Fibroblast of skin of abdomen (primary cell): ENCODE measurements around the gene DNAJA3.

ENCODE experiments used
- DNase-seq: peaks from one replicate; pipeline ENCODE4 v3.0.0-alpha.2; 2013

Gene DNAJA3

DNA sequence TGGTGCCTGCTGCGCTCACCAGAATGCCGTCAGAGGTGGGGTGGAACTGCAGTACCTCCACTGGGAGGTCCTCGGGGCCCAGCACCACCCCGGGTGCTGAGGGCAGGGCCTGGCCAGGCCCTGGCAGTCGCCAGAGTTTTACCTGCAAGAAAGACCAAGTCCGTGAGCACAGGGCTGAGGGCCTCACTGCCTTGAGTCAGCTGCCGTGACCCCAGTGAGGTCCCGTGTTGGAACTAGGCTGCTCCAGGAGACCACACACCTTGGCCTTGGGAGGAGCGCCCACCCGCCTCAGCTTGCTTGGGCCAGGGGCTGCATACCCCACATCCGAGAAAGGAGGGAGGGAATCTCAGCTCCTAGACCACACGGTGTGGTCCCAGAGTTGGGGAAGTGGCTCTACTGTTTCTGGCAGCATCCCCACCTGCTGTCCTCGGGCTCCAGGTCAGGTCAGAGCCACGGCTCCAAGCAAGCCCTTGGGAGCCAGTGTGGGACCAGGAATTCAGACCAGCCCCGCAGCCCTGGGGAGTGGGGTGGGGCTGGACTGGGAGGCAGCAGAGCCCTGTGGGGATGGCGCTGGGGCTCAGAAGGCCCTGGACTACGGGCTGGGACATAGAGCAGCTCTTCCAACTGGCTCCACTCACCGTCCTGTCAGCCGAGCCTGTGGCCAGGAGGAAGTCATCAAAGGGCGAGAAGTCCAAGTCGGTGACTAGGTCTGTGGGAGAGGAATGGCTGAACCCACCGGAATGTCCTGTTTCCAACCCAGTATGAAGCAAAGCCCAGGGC lies 17.9 kb upstream of the DNAJA3 start:
- no peak for DNase-seq

DNA sequence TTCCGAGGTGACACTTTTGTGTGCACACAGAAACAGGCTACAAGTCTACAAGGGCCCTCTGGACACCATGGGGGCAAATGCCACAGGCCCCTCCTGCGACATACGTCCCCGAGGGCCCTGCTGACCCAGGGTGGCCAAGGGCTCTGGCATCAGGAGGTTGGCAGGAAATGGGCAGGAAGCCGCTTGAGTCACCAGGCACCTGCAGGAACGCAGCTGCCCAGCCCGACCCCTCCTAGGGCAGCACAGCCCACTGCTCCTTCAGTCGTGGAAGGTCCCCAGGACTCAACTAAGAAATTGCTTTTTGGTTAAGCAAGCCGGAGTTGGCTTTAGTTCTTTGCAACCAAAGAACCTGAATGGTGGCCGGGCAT lies 17.4 kb upstream of the DNAJA3 start:
- no peak for DNase-seq

DNA sequence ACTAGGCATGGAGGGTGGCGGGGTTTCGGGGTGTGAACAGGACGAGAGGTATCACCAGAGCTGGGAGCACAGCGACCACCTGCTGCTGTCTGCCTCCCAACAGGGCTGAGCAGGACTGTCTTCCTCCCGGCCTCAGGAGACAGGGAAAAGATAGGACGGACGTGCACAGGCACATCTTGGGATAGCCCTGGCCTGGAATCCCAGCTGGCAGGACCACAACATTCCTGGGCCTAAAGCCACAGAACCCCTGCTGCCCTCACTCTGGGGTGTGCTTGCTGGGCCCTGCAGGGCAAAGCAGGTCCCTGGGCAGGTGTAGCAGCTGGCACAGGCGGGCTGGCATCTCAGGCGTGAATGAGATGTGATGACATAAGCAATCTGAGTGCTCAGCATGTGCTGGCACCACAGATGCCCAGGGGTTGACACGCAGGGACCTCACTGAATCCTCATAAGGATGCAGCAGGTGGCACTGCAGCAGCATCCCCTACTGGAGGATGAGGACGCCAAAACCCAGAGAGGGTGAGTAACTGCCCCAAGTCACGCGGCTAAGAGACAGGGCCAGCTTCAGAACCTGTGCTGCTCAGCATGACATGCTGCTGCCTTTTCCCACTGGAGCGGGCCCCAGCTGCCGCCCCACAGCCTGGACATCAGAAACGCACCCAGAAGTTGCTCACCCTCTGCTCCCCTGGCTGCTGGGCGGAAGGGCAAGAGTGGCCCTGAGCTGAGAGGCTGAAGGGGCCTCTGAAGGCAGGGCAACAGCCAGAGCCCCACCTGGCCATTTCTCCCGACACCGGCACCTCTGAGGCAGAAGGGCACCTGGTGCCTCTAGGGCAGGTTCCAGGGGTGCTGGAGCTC lies 16.4 kb upstream of the DNAJA3 start:
- no peak for DNase-seq

DNA sequence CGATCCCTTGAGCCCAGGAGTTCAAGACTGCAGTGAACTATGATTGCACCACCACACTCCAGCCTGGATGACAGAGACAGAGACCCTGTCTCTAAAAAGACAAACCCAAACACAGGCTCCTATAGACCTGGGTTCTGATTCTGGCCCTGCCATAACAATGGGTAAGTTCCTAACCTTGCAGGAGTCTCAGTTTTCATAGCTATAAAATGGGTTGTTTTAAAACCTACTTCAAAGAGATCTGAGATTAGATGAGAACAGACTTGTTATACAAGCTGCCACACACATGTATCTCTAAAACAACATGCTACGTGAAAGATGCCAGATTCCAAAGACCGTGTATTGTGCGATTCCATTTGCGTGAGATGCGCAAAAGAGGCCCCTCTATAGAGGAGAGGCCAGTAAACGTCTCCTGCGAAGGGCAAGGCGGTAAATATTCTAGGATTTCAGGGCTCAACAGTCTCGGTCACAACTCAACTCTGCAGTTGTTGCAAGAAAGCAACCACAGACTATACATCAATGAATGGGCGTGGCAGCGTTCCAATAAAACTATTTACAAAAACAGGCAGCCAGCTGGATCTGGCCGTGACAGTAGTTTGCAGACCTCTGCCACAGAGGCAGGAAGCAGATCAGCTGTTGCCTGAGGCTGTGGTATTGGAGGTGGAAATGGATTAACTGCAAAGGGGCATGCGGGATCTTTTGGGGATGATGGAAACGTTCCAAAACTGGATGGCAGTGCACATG lies 15.2 kb upstream of the DNAJA3 start:
- peak; percentile 94 for DNase-seq

DNA sequence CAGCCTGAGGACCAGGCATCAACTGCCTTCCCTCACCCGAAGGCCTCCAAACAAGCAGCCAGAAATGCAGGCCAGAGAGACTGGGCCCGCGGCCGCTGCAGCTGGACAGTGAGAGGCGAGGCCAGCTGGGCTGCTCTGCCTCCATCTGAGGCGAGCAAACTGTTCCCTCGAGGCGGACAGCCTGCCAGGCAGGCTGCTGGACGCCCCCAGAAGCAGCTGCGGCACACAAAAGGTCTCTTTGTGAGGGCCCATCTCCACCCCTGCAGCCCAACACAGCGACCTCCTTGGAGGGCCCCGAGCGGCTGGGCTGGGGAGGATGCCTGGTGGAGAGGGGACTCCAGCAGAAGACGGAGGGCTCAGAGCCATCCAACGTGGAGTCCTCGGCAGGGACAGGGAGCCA lies 14.0 kb upstream of the DNAJA3 start:
- peak; percentile 13 for DNase-seq

DNA sequence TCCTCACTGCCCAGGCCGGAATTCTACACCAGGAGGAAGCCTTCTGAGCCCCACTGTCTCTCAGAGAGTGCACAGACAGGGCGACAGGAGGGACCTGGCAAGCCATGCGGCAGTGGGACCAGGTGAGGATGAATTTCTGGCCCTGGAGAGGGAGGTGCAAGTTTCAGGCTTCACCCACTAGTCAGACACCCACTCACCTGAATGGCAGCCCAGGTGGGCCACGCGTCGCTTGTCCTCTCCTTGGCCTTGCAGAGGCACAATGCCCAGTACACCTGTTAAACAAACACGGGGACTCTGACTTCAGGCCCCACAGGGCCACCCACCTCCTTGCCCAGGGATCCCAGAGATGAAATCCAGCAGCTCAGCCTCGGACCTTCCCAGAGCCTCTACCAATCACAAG lies 13.5 kb upstream of the DNAJA3 start:
- DNase-seq: no peak

DNA sequence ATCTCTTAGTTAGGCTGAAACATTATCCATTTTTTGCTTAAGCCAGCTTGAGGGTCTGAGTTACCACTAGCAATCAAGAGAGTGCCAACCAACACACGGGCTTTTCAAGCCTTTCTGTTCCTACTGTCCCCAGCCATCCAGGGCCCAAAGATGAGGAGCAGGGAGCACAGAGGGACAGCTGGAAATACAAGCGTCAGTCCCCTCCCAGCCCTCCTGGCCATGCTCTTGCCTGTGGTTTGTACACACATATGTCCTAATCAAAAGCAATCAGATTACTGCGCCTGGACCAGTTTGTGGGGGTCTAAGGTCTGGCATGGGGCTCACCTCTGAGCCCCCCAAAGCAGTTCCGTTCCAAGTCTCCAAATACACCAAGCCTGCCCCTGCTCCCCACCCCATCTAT lies 12.8 kb upstream of the DNAJA3 start:
- no peak for DNase-seq

DNA sequence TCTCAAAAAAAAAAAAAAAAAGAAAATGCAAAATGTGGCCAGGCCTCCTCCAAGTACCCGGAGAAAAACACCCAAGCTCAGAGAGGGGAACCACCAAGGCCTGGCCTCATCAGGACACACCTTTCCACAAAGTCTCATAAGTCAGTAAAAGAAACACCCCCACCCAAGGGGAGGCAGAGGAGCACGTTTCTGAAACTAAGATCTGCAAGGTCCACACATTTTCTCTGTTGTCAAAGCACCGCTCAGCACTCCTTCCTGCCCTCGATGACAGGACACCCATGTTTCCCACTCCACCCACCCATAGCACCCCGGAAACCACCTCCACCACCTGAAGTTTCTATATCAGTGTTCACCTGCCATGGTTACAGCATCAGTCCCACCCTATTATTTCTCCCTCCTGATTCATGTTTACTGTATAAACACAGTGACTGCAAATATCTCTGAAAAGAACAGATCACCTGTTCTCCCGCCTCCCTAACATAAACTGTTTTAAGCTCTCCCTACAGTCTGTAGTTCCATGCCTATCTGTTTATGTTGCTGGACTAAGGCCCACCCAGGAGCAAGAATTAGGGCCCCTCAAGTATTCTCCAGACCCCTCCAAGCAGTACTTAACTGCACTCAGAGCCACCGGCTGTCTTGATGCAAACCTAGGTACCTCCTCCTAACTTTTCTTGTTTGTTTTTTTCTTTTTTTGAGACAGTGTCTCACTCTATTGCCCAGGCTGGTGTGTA lies 11.3 kb upstream of the DNAJA3 start:
- no peak for DNase-seq

DNA sequence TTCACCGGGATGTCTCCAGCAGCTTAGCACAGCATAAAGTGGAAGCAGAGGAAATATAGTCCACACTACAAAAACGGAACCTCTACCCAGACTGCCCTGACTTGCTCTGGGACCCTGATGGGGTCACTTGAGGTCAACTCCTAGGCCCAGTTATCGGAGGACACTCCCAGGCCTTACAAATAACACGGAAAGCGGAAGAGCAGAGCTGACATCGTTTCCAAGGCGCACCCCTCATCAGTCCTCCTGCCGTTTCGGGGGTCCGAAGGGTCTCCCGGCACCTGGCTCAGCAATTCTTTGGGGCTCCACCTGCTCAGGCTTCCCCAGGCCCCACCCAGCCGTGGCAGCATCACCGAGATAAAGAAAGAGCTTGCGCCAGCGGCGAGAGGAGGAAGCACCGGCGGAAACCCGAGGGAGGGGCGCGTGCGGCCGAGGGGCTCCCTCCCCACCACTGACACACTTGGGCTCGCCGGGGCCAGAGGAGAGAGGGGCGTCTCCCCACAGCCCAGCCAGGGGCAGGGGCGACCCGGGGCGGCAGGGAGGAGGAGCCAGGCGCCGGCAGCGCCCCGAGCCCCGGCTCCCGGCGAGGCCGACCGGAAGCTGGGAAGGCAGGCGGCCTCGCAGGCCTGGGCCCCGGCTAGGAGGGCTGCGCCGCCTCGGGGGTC lies 10.0 kb upstream of the DNAJA3 start:
- peak; percentile 7 for DNase-seq

DNA sequence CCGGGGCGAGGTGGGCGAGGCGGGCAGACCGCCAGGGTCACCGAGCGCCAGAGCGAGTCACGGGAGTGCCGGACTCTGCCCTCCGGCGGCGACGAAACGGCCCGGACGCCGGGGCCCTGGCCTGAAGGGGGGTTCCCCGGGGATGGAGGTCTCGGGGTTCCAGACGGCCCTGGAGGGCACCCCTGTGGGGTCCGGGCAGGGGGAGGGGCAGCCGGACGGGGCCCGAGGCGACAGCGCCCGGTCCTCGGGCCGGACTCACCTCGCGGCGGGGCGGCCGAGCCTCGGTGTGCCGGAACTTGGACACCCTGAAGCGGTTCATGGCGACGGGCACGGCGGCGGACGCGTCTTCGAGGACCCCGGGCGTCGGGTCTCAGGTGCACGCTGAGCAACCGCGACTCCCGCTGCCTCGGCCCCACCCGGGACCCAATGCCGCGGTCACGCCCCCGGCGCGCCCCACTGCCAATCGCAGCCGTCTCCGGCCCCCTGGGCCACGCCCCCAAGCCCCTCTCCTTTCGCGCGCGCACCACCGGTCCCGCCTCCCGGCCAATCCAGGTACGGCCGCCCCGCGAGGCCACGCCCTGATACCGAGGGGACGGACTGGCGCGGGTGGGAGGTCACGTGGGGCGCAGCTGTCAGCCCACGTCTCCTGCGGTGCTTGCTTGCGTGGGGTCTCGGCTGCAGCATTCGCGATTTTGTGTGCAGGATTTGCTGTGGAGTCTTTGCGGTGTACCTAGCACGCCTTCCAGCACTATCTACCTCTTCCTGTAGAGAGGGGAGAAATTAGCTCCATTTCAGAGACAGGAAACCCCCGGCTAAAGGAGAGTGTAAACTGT lies 9.3 kb upstream of the DNAJA3 start, which contains the start of gene CORO7:
CORO7 (minus strand) TSS at position 397 of the 833 bp plus-strand sequence; CDS start at position 319, 78 bp downstream.
- peak; percentile 86 for DNase-seq

DNA sequence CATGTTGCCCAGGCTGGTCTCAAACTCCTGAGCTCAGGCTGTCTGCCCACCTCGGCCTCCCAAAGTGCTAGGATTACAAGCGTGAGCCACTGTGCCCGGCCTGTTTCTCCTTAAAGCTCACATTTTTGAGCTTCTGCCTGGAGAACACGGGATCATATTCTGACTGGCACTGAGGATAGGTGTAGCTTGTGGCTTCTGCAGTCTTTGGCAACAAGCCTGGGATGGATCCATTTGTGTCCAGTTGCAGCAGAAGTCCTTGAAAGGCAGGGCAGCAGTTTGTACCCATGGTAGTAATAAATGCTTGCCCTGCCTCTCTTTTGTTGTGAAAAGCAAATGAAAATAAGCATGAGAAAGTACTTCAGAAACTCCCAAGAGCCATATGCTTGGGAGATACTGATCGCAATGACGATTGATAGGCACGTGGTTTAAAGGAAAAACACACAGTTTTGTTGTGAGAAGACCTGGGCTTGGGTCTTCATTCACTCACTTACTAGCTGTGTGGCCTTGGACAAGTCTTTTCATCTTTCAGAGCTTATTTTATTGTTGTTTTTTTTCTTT lies 6.2 kb upstream of the DNAJA3 start:
- DNase-seq: no peak

DNA sequence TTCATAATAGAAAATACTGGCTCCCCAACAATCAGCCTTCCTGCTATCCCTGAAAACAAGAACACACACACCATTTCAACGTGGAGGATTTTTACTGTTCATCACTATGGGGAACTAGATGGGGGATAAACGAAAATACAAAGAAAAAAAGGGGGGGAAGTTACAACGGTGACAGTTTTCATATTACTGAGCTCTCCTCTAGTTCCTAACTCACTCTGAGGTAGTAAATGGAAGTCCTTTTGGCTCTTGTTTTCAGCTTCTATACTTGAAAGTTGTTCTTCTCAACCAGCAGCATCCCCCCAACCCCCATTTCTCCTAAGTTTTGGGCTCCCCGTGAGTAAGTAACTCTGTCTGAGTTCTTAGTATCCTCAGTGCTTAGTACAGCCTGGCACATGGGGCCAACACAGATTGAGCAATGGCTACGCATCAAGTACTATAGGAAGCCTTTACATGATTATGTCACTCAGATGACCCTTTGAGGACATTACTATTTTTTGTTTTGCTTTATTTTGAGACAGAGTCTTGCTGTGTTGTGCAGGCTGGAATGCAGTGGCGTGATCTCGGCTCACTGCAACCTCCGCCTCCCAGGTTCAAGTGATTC lies 5.1 kb upstream of the DNAJA3 start:
- DNase-seq: no peak

DNA sequence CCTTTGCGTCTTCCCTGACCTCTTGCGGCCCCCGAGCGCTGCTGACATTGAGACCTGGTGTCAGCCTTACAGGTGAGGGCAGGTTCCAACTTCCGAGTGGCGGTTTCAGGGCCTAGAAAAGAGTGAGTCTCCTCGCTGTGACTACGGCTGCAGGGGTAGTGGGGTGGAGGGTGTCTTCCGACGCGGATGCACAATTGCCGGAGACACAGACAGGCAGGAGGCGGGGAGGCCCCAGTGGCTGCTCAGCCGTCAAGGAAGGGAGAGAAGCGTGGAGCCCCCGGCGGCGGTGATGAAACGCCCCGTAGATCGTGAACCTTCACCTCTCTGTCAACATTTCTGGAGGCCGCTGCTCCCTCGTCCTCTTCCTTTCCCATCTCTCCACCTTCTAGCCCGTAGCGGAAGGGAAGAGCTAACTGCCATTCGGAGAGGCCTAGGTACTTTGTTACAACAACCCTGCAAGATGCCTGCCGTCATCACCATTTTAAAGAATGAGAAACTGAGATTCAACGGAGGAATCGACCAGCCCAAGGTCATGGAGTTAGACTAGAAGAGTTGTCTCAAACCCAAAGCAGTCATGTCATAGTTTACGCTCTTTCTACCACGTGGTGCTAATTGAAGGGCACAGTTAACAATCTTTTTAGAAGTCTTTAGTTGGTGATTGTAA lies 485 bp downstream of the DNAJA3 start:
- no peak for DNase-seq

DNA sequence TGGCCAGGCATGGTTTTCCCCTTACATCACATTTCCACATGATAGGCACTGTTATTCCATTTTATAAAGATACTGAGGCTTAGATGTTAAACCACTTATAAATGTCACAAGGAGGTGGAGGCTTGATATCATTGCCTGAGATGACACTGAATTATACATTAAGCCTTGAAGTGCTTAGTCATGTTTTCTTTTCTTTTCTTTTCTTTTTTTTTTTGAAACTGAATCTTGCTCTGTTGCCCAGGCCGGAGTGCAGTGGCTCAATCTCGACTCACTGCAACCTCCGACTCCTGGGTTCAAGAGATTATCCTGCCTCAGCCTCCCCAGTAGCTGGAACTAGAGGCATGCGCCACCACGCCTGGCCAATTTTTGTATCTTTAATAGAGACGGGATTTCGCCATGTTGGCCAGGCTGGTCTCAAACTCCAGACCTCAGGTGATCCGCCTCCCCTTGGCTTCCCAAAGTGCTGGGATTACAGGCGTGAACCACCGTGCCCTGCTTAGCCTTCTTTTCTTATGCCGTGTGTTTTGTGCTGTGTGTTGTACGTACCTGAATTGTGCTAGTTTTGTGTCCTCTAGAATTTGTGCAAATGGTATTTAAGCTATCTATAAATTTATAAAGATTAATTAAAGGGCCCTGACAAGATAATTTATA lies 1.2 kb downstream of the DNAJA3 start:
- no peak for DNase-seq

DNA sequence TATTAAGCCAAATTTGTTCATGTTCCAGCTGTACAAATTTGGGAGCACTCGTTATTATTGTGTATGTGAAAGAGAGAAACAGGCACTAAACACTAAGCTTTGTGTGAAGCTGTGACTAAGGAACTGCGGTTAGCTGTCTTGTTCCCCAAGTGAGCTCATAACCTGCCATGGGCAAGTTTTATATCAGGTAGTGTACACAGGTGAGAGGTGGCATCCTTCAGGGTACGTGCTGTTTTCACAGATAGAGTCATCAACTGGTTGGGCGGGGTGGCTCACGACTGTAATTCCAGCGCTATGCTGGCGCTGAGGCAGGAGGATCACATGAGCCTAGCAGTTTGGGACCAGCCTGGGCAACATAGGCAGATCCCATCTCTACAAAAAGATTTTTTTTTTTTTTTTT lies 2.8 kb downstream of the DNAJA3 start:
- no peak for DNase-seq

DNA sequence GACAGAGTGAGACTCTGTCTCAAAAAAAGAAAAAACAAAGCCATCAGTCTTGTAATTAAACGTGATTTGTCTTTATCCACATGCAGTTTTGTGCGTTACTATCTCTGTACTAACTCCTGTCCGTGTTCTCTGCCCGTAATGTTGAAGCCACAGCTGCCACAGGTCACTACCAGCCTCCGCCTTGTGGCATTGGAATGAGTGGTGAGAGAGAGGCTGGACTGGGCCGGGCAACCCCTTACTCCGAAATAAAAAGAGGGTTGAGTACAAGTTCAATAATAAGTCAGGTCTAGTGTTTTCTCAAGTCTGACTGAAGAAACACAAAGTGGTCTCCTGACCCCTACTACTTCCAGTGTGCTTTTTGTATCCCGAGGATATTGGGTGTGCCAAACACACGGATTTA lies 5.4 kb downstream of the DNAJA3 start:
- no peak for DNase-seq

DNA sequence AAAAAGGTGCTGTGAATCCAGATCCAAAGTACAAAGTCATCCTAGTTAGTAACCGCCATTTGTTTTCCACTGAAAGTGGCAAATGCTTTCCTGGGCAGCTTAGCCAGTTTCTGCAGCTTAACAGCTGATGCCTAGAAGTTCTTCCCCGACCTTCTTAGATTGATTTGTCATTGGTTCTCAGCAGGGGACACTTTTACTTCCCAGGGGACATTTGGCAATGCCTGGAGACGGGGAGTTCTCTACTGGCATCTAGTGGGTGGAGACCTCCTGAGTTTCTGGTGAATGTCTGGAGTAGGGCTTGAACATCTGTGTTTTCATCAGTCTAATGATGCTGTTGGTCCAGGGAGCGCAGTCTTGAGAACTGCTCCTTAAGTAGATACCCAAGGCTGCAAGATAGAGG lies 7.6 kb downstream of the DNAJA3 start:
- DNase-seq: no peak

DNA sequence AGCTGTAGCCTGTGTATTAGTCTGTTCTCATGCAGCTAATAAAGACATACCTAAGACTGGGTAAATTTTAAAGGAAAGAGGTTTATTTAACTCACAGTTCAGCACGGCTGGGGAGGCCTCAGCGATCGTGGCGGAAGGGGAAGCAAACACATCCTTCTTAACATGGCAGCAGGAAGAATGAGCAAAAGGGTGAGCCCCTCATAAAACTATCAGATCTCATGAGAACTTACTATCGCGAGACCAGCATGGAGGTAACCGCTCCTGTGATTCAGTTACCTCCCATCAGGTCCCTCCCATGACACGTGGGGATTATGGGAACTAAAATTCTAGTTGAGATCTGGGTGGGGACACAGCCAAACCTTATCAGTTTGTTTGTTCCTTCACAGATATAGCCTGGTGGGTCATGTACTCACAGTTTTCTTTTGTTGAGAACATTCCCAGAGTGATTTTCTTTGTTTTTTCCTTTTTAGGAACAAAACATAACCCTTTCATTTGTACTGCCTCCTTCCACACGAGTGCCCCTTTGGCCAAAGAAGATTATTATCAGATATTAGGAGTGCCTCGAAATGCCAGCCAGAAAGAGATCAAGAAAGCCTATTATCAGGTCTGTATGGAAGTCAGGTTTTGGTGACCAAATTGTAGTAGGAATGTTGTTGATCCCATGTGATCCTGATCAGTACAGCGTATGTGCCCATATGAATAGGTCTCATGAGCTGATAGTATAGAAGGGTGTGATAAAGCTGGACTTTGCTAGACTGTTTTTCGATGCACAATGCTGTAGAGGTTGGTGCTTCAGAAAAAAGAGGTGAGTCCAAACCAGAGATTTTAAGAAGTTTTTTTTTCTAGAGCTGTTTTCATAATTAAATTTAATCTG lies 8.5 kb downstream of the DNAJA3 start:
- no peak for DNase-seq
